HG02610 (cell line): ENCODE data around the gene UBAC2.
"Not testable (repeated sequence)": the region's sequence is repeated elsewhere in the genome, so short reads cannot be mapped to it uniquely, and the experiment has no call there.

Experiments
- ATAC-seq: cut with Tn5 transposase; IDR thresholded peaks from one replicate; pipeline ENCODE4 v1.9.1; 2021; ENCODE audit warnings: mild to moderate bottlenecking, moderate library complexity; ENCODE audit not compliant: unreplicated experiment

The UBAC2 gene

DNA sequence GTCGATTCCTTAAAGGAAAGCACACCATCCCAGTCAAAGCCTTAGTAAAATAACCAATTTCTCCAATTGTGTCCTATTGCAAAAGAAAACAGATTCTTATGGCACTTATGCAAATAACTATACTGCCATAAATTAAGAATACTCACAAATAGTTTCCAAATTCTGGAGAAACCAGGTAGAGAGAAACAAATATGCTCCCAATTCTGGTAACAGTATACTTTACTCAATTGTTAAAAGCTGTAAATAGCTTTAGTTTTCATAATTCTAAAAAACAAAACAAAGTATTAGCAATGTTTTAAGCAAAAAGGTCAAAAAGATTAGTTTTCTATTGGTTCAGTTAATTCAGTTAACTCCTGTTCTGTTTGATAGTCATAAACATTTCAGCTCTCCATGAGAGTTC, 18.2 kb upstream of the UBAC2 start:
- ATAC-seq, result no peak

DNA sequence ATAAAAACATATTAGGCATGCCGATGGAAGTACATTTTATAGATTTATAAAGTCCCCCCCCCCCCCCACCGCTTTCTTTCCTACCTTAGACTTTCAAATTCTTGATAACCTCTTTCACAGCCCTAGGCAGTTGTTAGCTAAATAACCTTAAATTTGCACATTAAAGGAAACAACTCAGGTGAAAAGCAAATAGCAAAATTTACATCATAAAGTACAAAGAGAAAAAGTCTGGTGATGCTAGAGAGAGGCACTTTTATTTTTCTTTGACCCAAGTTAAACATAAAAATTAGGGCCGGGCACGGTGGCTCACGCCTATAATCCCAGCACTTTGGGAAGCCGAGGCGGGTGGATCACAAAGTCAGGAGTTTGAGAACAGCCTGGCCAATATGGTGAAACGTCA, 15.0 kb upstream of the UBAC2 start:
- no peak for ATAC-seq

DNA sequence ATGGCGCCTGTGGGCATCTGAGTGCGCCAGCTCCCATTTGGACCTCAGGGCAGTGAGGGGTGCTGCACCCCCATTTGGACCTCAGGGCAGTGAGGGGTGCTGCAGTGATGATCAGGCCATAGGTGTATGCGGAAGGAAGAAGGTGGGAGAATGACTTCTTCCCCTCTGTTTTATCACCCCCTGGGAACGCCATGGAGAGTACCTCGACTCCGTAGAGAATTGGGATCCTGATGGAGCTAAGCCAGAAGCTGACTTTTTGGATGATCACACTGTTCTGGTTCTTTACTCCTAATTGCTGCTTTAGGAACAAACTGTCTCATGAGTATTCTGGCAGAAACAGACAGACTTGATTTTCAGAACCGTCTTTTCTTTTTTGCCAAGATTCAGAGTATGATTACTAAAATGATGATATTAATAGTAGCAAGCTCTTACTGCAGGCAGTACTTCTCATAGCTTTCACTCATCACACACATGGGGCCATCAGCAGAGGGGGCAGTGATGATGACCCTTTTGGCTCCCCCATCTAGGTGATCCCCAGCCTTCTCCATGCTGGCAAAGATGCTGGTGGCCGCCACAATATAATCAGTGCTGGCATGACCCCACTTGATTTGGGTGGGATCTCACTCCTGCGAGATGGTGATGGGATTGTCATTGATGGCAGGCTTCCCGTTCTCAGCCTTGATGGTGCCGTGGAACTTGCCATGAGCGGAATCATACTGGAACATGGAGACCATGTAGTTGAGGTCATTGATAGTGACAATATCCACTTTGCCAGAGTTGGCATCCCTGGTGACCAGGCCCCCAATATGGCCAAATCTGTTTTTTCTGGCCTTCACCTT, 10.3 kb upstream of the UBAC2 start:
- no peak for ATAC-seq

DNA sequence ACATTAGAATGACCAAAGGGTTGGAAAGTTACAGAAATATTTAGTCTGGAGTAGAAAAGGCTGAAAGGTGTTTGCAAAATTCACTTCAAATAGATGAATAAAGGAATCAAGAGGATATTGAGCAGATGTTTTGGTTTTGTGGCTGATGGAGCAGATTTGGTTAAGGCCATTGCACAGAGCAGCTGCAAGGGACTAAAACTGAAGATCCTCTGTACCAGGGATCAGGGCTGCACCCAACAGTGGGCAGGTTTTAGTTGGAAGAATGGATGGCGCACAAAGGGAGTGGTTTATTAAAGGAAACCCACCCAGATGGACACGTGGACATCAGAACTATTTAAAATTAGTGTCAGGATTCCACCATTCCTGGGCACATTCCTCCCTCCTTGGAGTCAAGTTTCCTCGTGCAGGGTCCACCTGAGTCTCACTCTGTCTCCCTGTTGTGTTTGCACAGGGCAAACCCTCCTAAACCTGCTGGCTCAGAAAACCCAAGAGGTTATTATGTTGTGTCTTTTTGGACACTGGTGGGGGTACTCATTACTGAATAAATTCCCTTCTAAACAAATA, 9.2 kb upstream of the UBAC2 start:
- no peak for ATAC-seq

DNA sequence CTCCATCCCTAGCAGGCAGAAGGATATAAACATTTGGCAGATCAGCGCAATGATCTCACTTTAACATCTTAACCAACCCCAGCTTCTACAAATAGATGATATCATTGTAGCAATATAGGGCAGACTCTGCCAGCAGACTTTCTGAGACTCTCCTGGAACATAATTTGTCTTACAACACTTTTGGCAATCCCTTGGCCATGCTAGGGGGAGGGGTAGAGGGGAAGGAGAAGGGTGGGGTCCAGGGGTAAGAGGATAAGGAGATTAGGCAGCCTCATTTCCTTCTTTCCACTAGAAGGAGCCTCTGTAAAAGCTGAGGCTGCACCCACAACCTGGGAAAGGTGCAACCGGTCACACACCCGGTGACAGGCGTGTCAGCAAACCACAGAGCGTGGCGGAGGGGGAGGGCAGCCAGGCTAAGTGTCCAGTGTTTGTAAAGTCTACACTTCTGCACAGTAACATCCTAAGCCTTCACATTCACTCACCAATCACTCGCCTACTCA, 8.7 kb upstream of the UBAC2 start:
- no peak for ATAC-seq

DNA sequence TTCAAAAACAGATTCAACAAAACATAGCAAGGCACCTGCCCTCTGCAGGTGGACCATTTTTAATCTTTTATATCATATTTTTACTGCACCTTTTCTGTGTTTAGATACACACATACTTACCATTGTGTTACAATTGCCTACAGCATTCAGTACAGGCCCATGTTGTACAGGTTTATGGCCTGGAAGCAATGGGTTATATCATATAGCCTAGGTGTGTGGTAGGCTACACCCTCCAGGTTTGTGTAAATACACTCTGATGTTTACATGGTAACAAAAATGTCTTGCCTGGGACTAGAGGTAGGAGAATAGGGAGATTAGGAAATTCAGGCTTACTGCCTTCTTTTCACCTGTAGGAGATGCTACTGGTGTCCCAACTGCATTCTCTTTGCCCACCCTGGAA, 8.2 kb upstream of the UBAC2 start:
- no peak for ATAC-seq

DNA sequence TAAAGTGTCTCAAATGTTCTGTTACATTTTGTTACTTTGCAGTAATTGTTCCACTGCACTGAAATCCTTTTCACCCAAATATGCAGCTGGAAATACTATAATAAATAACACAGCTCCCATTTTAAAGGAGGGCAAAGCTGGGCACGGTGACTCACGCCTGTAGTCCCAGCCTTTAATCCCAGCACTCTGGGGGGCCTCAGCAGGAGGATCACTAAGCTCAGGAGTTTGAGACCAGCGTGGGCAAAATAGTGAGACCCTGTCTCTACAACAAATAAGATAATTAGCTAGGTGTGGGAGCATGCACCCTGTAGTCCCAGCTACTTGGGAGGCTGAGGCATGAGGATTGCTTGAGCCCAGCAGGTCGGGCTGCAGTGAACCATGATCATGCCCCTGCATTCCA, 7.5 kb upstream of the UBAC2 start:
- no peak for ATAC-seq

DNA sequence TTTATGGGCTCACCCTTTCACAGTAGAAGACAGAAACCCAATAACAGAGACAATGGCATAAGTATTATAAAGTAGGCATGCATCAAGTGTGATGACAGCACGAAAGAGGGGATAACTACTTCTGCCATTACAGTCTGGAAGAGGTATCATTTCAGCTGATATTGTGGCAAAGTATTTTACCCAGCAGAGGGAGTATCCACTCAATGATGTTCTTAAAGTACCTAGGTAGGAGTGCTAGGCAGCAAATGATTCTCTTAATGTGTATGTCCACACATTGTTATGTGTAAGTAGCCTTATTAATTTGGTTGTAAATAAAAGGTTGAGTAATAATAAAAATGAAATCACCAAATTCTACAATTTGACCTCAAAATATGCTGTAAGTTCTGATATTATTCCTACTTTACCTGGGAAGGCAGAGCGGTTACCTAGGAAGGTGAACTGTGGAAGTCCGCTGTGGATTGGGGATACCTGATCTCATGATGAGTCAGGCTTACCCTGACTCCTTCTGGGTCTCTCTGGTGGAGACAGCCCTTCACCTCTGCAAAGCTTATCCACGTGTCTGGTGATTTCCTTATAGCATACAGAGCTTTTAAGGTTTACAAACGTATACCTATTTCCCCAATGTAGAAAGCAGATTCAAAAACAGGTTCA, 4.1 kb upstream of the UBAC2 start:
- ATAC-seq, result no peak

DNA sequence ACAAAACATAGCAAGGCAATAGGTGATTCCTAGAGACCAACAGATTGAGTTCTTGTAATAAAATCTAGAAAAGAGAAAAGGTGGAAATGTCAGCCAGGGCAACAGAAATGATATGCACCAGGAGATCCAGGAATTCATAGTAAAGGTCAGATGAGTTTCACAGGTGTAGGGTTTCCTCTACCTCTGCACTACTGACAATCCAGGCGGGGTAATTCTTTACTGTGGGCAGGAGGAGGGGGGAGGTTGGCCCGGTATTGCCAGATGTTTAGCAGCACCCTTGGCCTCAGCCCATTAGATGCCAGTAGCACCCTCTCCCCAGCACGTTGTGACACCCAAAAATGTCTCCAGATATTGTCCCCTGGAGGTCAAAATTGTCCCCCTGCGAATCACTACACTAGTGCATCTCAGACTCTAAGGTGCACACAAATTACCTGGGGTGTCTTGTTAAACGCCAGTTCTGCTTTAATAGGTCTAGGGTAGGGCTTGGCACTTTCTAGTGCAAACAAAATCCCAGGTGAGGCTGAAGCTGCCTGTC, 3.5 kb upstream of the UBAC2 start:
- ATAC-seq, result no peak

DNA sequence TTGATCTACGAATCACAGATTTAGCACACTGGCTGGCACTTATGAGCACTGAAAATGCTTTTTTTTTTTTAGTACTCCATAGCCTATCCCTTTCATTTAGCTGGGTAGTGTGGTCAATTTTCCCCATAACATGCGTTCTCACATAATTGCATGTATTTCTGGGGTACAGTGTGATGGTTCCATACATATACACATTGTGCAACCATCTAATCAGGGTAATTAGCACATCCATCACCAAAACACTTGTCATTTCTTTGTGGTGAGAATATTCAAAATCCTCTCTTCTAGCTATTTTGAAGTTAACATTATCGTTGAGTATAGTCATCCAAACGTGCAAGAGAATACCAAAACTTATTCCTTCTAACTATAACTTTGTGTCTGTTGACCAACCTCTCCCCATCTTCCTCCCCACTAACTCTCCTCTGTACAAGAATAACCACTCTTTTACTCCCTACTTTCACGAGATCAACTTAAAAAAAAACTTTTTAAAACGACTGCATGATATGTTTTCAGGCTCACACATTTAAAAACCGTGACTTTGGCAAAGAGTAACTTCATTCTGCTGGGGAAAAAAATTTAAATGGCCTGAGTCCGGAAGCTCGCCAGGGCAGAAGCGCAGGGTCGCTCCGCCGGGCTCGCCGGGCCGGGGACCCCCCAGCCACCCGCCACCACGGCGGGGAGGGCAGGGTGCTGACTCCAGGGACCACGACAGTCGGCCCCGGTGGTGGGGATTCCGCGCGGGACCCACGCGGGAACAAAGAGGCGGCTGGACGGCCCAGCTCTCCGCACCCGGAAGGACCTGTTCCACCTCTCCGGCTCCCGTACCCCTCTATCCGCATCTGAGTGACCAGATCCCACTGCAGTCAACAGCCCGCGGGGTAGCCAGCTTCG, 868 bp upstream of the UBAC2 start:
- ATAC-seq, result peak; percentile 0

DNA sequence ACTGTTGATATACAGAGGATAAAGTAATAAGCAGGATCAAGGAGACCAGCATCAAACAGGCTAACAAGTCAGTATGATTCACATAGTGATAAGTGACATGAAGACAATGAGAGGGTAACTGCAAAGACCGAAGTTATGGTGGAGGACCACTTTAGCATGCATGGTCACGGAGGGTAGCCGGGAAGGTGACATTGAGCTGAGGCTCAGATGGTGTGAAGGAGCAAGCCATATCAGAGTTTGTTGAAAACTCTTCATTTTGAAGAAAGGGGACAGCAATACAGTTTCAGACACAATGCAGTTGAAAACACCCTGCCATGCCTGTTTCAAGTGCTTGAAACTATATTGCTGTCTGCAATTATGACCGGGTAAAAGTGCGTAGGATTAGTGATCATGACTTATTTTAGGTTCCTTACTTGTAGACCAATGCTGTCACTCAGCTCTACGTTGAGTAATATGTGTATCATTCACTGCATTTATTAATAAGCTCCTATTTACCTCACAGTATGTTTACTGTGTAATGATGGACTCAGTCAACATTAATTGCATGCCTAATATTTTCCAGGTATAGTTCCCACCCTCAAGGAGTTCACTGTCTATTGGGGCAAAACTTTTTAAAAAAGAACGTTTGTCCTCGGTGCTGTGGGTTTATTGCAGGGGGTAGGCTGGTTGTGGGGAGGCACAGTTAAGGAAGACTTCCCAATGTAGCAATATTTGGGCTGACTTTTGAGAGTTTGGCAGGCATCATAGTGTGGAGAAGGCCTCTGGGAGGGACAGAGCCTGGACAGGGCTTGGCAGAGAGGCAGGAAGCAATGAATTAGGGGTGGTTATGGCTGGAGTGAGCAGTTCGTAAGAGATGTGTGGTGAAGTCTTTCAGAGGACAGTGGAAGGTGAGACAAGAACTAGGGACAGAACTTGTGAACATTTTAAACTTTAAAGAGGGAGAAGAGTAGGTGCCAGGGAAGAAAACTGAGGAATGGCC, 3.2 kb downstream of the UBAC2 start:
- no peak for ATAC-seq

DNA sequence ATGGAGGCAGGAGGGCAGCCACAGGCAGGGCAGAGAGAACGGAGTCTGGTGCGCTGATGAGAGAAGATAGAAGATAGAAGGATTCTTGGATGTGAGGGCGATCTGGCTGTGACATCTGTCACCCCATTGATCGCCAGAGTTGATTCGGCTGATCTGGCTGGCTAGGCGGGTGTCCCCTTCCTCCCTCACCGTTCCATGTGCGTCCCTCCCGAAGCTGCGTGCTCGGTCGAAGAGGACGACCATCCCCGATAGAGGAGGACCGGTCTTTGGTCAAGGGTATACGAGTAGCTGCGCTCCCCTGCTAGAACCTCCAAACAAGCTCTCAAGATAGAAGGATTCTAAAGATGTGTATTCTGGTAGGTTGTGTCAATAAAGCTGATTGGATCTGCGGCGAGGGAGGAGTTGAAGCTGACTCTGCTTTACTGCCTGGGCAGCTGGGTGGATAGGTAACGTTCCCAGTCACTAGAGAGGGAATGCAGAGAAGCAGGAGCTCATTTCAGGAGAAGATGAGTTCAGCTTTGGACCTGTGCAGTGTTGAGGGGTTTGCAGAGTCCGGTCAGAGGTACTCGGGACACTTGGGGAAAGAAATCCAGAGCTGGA, 5.1 kb downstream of the UBAC2 start:
- no peak for ATAC-seq

DNA sequence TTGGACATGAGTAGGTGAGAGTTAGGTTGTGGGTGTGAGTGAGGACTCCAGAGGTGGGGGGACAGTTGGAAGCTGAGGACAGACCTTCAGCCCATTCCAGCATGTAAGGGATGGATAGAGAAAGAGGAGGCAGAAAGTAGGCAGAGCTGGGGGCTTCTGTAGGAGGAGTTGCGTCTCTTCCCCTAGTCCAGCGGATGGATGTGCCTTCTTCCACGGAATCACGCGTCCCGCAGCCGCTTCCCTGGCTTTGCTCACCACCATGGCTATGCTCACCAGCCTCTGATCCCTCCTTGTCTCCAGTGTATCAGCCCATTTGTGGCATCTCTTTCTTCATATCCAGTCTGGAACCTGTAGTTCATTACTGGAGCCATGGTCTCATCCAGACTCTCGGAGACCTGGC, 5.6 kb downstream of the UBAC2 start:
- ATAC-seq, result no peak

DNA sequence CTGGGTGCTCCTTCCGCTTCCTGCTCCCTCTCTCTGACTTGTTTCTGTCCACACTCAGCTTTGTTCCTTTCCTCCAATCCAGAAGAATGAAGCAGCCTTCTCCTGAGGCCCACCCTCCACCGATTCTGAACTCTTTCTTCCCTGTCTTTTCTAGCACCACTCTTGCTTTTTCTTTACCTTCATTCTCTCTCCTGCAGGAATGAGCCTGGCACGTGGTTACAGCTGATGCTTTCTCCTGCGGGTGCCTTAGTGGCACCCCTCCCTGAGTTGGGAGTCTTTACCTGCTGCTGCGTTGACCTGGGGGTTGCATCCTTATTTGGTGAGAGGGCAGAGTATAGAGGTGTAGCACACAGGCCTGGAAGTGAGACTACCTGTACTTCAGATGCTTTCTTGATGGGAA, 6.2 kb downstream of the UBAC2 start:
- no peak for ATAC-seq

DNA sequence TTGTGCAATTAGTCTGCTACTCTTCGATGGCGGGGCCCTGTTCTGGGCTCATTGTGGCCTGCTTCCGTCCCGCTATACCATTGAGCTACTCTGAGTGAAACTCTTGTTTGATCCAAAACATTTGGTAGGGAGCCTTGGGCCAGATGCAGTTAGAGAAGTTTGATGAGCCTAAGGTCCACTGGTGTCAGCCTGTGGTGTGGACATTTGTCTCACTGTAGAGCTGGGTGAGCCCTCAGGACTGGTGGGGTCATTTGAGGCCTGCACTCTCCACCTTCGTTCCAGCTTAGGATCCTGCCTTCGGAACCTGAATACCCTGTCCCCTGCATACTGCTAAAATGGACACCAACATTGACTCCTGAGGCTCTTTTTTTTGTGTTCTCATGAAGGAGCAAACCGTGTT, 6.9 kb downstream of the UBAC2 start:
- ATAC-seq, result no peak

DNA sequence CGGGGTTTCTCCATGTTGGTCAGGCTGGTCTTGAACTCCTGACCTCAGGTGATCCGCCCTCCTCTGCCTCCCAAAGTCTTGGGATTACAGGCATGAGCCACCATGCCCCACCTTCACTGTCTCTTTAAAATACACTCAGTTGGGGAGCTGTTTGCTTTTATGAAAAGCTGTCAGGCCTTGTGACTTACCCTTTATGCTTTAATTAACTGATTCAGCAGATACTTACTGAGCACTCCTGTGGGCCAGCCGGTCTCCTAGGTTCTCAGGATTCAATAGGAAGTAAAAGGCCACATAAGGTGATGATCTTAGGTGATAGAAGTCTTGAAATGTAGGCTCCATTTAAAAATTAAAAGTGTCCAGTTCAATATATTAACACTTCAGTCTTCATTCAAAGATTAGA, 7.5 kb downstream of the UBAC2 start:
- ATAC-seq, result no peak

DNA sequence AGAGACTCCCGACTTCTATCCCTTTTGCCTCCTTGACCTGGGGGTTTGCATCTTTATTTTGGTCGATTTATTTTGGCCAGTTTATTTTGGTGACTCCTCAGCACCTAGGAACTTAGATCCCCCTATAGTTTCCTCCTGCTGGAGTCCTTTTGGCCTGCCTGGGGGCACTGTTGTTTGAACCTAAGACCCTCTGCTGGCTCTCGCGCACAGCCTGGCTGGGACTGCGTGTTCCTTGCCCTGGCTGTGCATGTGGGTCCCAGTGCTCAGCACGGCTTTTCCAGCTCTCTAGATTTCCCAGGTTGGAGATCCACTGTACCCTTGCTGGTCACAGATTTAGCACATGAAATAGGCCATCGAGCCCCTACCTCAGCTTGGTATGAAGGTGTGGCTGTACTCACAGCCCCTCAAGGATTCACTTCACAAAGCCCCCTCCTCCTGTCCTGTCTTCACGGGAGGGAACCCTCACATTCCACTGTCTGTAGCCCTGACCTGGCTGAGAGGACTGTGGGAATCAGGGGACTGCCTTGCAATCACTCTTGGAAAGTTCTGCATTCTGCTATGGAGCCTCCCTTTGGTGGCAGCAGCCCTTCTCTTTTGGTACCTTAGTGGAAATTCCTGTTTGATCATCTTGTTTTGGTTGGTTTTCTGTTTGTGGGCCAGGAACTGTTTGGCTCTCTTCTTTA, 8.3 kb downstream of the UBAC2 start:
- no peak for ATAC-seq

DNA sequence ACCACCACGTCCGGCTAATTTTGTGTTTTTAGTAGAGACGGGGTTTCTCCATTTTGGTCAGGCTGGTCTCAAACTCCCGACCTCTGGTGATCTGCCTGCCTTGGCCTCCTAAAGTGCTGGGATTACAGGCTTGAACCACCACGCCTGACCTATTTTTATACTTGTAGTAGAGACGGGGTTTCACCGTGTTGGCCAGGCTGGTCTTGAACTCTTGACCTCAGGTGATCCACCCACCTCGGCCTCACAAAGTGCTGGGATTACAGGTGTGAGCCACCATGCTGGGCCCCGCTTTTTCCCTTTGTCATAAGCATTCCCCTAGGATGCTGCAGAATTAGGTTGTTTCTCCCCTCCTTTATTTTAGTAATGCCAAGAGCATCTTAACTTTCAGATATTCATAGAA, 10.0 kb downstream of the UBAC2 start:
- ATAC-seq, result not testable (repeated sequence)
